Neuron (in vitro differentiated cells): ENCODE data around the gene ZNF80.
"Not testable (repeated sequence)": the region's sequence is repeated elsewhere in the genome, so short reads cannot be mapped to it uniquely, and the experiment has no call there.

Source experiments
- H2AFZ ChIP-seq: one replicate; pipeline ENCODE4 v1.6.1; 2013; ENCODE audit warnings: low read depth, mild to moderate bottlenecking, inconsistent platforms, low read length, moderate library complexity
- H3K27me3 ChIP-seq: one replicate; pipeline ENCODE4 v1.6.1; 2013; ENCODE audit warnings: low read length; ENCODE audit not compliant: insufficient read depth
- H3K36me3 ChIP-seq: one replicate; pipeline ENCODE4 v1.6.1; 2013; ENCODE audit warnings: low read length; ENCODE audit not compliant: insufficient read depth
- H3K4me1 ChIP-seq: one replicate; pipeline ENCODE4 v1.6.1; 2013; ENCODE audit warnings: low read length; ENCODE audit not compliant: insufficient read depth
- H3K4me3 ChIP-seq: 2 replicates; pipeline ENCODE4 v1.5.1; 2013; ENCODE audit warnings: mild to moderate bottlenecking, low read length, moderate library complexity
- H3K9me3 ChIP-seq: one replicate; pipeline ENCODE4 v1.6.1; 2013; ENCODE audit warnings: low read length

The ZNF80 gene

GRCh38 chr3:114238146-114238785 is 888 bp upstream of the ZNF80 start:
- not testable (repeated sequence) for H3K4me1 ChIP-seq, H3K27me3 ChIP-seq, H3K36me3 ChIP-seq, H3K4me3 ChIP-seq, H3K9me3 ChIP-seq, H2AFZ ChIP-seq

DNA sequence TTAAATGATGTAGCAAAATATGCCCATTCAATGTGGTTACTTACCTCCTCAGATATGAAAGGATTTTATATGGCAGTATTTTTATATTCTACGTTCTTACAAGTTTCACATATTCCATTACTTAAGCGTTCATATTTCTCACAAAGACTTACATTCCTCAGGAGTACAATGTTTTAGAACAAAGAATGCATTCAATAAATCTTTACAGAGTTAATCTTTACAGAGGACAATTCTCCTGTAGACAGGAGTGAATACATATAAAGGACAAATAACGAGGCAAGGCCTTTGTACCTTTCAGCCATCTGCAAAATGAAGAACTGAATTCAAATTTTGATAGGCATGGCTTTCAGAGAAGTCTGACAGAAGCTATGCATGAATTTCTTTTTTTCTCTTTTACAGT is 1.9 kb downstream of the ZNF80 start:
- no peaks in the 10 kb centered on the region for H3K9me3 ChIP-seq
- no peaks in the 10 kb centered on the region for H3K27me3 ChIP-seq
- H3K36me3 ChIP-seq, result no peaks in the 10 kb centered on the region
- no peak overlapping the region for H3K4me3 ChIP-seq
- H3K4me1 ChIP-seq, result no peaks in the 10 kb centered on the region
- no peak overlapping the region for H2AFZ ChIP-seq

DNA sequence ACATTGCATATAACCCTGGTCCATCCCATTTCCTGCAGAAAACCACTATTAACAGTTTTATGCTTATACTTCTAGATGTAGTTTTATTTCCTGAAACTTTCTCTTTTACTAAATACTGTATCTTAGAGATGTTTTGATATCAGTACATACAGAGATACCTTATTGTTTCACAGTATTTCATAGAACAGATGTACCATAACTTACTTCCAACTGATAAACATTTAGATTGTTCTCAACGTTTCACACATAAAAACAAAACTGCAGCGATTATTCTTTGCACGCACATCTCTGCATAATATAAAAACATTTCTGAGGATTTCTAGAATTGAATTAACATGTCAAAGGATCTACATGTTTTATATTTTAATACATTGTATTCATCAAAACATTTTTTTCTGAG is 2.6 kb downstream of the ZNF80 start:
- Histone ChIP-seq H3K36me3 (no peaks in the 10 kb centered on the region), H3K27me3 (no peaks in the 10 kb centered on the region), H3K4me3 (no peak overlapping the region), H3K4me1 (no peaks in the 10 kb centered on the region), H3K9me3 (no peaks in the 10 kb centered on the region), H2AFZ (no peak overlapping the region)

- Histone ChIP-seq H3K4me1 (no peaks in the 10 kb centered on the region), H3K36me3 (no peaks in the 10 kb centered on the region), H3K27me3 (no peaks in the 10 kb centered on the region), H3K9me3 (no peaks in the 10 kb centered on the region), H2AFZ (no peak overlapping the region), H3K4me3 (no peak overlapping the region)
Observed at GRCh38 chr3:114231616-114232015, 5.8 kb downstream of the ZNF80 start.

DNA sequence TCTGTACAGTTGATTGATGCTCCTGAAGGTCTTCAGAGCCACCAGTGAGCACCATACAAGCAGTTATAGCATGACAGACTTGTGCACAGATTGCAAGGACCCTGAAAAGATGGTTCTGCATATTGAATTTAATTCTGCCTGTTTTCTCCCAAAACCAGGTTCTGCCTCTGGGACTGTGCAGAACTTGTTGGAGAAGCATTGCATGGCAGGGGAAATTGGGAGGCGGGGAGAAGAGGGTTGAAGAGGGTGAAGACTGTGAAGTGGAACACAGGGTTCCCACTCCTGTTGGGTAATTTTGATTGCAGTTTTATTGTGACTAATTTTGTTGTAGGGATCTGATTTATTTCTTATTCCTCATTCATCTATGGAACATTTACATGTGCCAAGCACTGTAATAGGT is 10.3 kb downstream of the ZNF80 start:
- Histone ChIP-seq H3K9me3 (peaks cover 2% of the 10 kb centered on the region), H3K4me3 (no peak overlapping the region), H3K36me3 (no peaks in the 10 kb centered on the region), H3K27me3 (no peaks in the 10 kb centered on the region), H2AFZ (no peak overlapping the region), H3K4me1 (no peaks in the 10 kb centered on the region)

GRCh38 chr3:114226313-114226712 is 11.1 kb downstream of the ZNF80 start:
- Histone ChIP-seq H3K4me3 (no peak overlapping the region), H2AFZ (no peak overlapping the region), H3K4me1 (no peaks in the 10 kb centered on the region), H3K27me3 (no peaks in the 10 kb centered on the region), H3K36me3 (no peaks in the 10 kb centered on the region), H3K9me3 (peaks cover 2% of the 10 kb centered on the region)

GRCh38 chr3:114223143-114223542 is 14.2 kb downstream of the ZNF80 start:
- Histone ChIP-seq H3K9me3 (peaks cover 2% of the 10 kb centered on the region), H3K27me3 (no peaks in the 10 kb centered on the region), H3K4me1 (no peaks in the 10 kb centered on the region), H3K36me3 (no peaks in the 10 kb centered on the region), H2AFZ (no peak overlapping the region), H3K4me3 (no peak overlapping the region)

GRCh38 chr3:114221881-114222264 is 15.5 kb downstream of the ZNF80 start:
- Histone ChIP-seq H3K4me1 (no peaks in the 10 kb centered on the region), H3K27me3 (no peaks in the 10 kb centered on the region), H3K36me3 (no peaks in the 10 kb centered on the region), H3K4me3 (no peak overlapping the region), H2AFZ (no peak overlapping the region), H3K9me3 (peaks cover 2% of the 10 kb centered on the region)

DNA sequence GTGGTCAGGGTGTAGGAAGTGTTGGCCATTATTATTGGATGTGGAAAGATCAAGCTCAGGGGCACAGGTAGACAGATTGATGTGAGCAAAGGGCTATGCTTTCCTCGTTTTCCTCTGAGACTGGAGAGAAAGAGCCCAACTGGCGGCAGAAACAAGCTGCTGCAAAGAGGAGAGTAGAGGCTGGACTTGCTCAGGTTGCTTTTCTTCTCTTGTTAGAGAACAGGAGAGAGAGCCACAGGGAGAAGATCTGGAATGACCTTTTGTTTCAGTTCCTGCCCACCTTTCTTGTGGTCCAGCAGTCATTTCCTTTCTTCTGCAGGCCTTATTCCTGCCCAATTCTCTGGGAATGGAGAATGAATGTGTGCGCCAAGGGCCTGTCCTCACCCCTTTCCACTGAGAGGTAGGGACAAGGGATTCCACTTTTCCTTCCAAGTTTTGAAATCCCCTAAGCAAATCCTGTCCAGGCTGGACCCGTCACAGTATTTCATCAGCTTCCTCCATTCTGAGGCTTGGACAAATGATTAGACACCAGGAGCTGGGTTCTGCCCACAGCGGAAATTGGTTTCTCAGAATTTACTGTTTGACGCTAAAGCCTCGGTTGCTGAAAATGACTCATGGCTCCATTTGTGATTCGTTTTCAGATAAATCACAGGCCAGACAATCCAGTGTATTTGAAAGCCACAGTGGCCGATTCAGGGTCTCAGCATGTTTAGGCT is 16.1 kb downstream of the ZNF80 start:
- Histone ChIP-seq H3K4me3 (no peak overlapping the region), H3K27me3 (no peaks in the 10 kb centered on the region), H3K4me1 (no peaks in the 10 kb centered on the region), H2AFZ (no peak overlapping the region), H3K9me3 (peaks cover 2% of the 10 kb centered on the region), H3K36me3 (no peaks in the 10 kb centered on the region)

DNA sequence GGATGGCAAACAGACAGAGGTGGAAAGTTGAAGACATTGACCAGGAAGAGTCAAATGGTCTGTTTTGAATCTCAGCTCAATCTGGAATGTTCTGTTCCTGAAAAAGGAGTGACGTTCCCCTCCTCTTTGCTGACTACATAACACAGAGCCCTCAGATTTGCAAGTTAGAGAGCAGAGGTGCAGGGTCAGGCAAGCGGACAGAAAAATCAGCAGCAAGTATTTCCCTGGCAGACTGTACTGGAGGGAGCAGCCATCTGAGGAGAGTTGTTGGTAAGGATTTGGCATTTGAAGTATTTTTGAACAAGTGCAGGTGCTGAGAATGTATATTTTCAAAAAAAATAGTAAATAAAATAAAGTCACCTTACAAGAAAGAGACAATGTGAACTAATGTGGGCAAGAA is 17.6 kb downstream of the ZNF80 start:
- Histone ChIP-seq H3K9me3 (no peaks in the 10 kb centered on the region), H3K27me3 (no peaks in the 10 kb centered on the region), H3K4me1 (peaks cover 4% of the 10 kb centered on the region), H3K36me3 (no peaks in the 10 kb centered on the region), H3K4me3 (no peak overlapping the region), H2AFZ (no peak overlapping the region)

- no peak overlapping the region for H2AFZ ChIP-seq
- no peak overlapping the region for H3K4me3 ChIP-seq
- H3K36me3 ChIP-seq, result no peaks in the 10 kb centered on the region
- peaks cover 13% of the 10 kb centered on the region for H3K4me1 ChIP-seq
- H3K27me3 ChIP-seq, result no peaks in the 10 kb centered on the region
- H3K9me3 ChIP-seq, result no peaks in the 10 kb centered on the region
Observed at GRCh38 chr3:114218578-114219185, 18.7 kb downstream of the ZNF80 start.

DNA sequence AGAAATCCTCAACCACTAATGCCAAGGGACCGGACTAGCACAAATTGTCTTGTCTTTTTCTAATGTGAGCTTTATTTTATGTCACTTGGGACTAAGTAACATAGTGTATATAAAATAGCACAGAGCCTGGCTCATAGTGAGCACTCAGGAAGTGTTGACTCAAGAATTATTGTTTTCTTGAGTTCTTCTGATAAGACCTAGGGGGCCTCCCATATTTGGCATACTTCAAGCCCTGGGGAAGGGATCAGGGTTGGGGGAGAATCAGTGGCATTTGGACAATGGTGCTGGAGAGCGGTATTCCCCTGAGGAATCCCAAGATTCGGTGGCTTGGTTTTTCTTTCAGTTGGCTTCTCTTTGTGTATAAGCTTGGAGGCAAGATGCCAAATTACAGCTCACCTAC is 19.4 kb downstream of the ZNF80 start:
- H2AFZ ChIP-seq, result no peak overlapping the region
- no peaks in the 10 kb centered on the region for H3K27me3 ChIP-seq
- peaks cover 20% of the 10 kb centered on the region for H3K4me1 ChIP-seq
- H3K36me3 ChIP-seq, result no peaks in the 10 kb centered on the region
- no peaks in the 10 kb centered on the region for H3K9me3 ChIP-seq
- no peak overlapping the region for H3K4me3 ChIP-seq

GRCh38 chr3:114217266-114217665 is 20.1 kb downstream of the ZNF80 start:
- Histone ChIP-seq H3K36me3 (no peaks in the 10 kb centered on the region), H3K9me3 (no peaks in the 10 kb centered on the region), H3K4me1 (peaks cover 20% of the 10 kb centered on the region), H3K27me3 (no peaks in the 10 kb centered on the region), H2AFZ (no peak overlapping the region), H3K4me3 (no peak overlapping the region)
